KOPT-K1 (cell line): Measurements from ENCODE around the gene ZC3H7B.
A peak's percentile ranks its signal among the peaks of the same experiment; 100 is the strongest.

ENCODE experiments used
- H3K27ac ChIP-seq: fragments of 200-600 bp; sonication (generic); 2 replicates; pipeline ENCODE4 v1.5.1; 2016; ENCODE audit warnings: antibody characterized with exemption, mild to moderate bottlenecking, low read depth, low read length; ENCODE audit not compliant: poor library complexity, severe bottlenecking
- H3K36me3 ChIP-seq: fragments of 200-600 bp; sonication (generic); 2 replicates; pipeline ENCODE4 v1.5.1; 2017; ENCODE audit warnings: antibody characterized with exemption, mild to moderate bottlenecking, low read length, moderate library complexity; ENCODE audit not compliant: insufficient read depth
- H3K9me3 ChIP-seq: fragments of 200-600 bp; sonication (generic); 2 replicates; pipeline ENCODE4 v1.5.1; 2017; ENCODE audit warnings: antibody characterized with exemption, low read length, mild to moderate bottlenecking; ENCODE audit not compliant: insufficient read depth, poor library complexity, severe bottlenecking

Gene ZC3H7B

DNA sequence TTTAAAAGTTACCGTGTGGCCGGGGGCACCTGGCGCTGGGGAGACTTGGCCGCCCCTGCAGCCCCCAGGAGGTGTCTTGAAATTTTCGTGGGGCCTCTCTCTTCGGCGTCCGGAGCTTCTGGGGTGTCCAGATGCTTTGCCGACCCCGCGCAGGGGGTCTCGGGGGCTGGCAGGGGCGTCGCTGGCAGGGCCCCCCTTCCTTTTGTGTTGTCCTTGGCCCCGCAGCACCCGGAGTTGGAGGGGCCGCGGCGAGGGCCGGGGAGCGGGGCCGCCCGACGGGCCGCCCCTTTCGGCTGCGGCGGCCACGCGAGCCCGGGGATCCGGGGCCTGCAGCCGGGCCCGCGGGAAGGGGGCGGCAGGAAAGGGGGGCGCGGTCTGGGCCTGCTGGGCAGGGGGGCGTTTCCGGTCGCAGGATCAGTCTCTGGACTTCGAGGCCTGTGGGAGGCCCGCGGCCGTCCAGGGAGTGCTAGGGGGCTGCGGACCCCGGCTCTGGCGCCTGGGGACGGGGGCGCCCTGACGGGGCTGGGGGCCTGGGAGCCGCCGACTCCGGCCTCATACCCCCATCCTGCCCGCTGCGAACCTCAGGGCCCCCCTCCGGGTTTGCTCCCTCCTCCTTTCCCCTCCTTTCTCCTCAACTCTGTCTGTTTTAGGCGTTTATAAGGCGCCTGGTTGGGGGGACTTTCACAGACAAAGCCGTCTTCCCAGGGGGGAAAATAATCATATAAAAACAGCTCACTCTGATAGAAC is 869 bp downstream of the ZC3H7B start:
- peaks cover 22% of the 10 kb centered on the region for H3K36me3 ChIP-seq
- peak overlapping the region; percentile 93 for H3K27ac ChIP-seq

DNA sequence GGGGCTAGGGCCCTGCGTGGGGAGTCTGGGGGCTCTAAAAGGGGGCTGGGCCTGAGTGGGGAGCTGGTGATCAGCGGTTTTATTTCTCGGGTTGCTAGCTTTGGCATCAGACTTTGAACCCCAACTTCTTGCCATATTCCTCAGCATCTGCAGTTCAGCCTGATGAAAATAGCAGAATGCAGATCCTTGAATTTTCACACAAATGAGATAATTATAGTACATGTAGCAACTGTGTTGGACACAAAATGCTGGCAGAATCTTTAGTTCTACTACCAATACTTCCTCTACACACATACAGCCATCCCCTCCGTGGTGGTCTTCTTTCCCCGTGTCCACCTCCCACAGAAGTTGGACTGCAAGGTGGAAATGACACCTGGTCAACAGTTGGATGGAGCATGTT is 1.5 kb downstream of the ZC3H7B start:
- Histone ChIP-seq H3K36me3 (peaks cover 28% of the 10 kb centered on the region), H3K27ac (peak overlapping the region; percentile 93), H3K9me3 (no peaks in the 10 kb centered on the region)

More for the DNA sequence above, 869 bp downstream of the ZC3H7B start:
- H3K9me3 ChIP-seq, result no peaks in the 10 kb centered on the region

DNA sequence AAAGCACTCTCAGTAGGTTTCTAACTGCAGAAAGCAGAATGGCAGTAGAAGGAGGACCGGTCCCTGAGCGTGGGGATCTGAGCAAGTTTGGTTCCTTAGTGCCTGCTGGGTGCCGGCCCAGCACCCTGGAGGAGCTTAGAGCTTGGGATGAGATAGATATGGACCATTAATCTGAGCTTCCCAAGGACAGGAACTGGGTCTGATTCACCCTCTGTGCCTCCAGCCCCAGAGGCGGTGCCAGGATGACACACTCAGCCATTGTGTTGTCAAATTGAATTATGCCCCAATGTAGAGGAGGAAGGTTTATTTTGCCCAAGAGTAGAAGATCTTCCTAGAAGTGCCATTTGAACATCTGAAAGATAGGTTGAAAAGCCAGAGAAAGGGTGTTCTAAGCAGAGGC is 4.3 kb downstream of the ZC3H7B start:
- Histone ChIP-seq H3K9me3 (no peaks in the 10 kb centered on the region), H3K36me3 (peaks cover 38% of the 10 kb centered on the region), H3K27ac (no peak overlapping the region)

DNA sequence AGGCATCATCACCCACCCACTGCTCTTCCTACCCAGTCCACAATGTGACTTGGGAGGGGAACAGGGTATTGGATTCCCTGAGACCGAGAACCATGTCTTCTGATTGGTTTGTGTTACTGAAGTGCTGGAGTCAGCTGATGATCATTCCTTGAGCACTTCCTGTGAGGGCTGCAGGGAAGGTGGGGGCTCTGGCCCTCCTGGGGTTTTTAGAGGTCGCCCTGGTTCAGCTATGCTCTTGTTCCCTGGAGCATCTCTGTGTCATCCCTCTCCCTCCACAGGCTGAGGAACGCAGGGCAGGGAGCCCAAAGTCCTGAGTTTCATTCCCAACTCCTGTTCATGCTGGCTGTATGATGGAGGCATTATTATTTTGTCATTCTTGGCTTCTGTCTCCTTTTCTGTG is 6.7 kb downstream of the ZC3H7B start:
- Histone ChIP-seq H3K9me3 (no peaks in the 10 kb centered on the region), H3K27ac (no peak overlapping the region), H3K36me3 (peaks cover 38% of the 10 kb centered on the region)

DNA sequence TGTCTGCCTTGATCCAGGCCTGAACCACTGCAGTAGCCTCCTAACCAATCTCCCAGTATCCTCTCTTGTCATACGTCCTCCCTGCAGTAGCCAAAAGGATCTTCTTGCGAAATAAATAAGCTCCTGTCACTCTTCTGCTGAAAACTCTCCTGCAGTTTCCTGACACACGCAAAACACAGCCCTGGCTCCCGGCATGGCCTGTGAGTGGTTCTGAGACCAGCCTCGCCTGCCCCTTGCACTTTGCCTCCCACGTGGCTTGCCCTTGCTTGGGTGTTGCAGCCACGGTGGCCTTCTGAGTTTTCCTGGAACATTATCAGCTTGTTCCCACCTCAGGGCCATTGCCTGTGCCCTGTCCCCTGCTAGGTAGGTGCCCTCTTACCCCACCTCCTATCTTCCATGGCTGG is 7.2 kb downstream of the ZC3H7B start:
- Histone ChIP-seq H3K9me3 (no peaks in the 10 kb centered on the region), H3K27ac (no peak overlapping the region), H3K36me3 (peaks cover 38% of the 10 kb centered on the region)

DNA sequence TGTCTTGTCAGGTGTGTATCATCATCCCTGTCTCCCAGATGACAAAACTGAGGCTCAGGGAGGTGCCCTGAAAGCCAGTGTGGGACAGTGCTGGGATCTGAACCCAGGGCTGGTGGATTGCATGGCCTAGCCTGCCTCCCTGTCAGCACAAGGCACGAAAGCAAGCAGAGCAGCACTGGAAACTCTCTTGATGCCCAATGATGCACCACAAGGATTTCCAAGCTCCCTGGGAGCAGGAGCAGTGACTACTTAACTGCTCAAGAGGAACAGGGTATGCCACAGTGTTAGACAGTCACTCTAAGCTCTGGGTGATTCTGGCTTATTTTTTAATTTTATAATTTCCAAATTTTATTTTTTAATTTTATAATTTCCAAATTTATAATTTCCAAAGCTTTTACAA is 9.0 kb downstream of the ZC3H7B start:
- Histone ChIP-seq H3K27ac (no peak overlapping the region), H3K9me3 (no peaks in the 10 kb centered on the region), H3K36me3 (peaks cover 28% of the 10 kb centered on the region)

DNA sequence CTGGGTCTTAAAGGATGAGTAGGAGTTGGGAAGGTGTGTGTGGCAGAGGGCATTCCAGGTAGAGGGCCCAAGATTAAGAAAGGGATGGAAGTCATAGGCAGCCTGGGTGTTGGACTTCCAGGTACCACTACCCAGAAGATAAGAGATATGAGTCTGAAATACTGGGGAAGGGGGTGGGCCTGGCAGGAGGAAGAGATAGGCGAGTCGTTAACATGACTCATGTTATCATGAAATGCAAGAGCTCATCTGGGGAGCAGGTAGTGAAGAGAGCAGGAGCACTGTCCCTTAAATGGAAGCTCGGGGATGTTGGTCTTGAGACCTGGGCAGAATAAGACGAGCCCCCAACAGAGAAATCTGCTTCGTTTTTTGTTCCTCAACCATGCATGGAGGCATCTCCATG is 10.2 kb downstream of the ZC3H7B start:
- H3K27ac ChIP-seq, result no peak overlapping the region

DNA sequence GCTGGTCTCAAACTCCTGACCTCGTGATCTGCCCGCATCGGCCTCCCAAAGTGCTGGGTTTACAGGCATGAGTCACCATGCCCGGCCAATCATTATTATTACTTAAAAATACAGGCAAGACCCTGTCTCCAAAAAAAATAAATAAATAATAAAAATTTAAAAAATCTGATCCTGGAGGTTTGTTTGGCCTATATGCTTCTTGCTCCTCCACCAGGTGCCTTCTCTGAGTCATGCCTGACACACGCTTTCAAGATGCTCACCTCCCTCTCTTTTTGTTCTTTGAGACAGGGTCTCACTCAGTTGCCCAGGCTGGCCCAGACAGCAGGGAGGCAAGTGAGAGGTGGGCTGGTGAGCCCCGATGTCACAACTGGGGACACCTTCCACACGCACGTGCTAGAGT is 13.5 kb downstream of the ZC3H7B start:
- Histone ChIP-seq H3K9me3 (no peaks in the 10 kb centered on the region), H3K36me3 (peaks cover 12% of the 10 kb centered on the region; the same call in 1 of the 2 replicates), H3K27ac (no peak overlapping the region)

More for the DNA sequence above, 10.2 kb downstream of the ZC3H7B start:
- no peaks in the 10 kb centered on the region for H3K9me3 ChIP-seq
- peaks cover 31% of the 10 kb centered on the region for H3K36me3 ChIP-seq

DNA sequence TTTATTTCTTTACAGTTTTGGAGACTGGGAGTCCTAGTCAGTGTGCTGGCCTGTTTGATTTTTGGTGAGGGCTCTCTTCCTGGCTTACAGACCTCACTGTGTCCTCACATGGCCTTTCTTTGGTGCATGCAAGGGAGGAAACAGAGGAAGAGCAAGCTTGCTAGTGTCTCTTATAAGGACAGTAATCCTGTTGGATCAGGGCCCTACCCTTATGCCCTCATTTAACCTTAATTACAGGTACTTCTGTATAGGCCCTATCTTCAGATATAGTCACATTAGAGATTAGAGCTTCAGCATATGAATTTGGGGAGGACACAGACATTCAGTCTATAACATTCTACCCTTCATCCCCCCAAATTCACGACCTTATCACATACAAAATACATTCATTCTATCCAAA is 14.3 kb downstream of the ZC3H7B start:
- peaks cover 16% of the 10 kb centered on the region; the same call in 1 of the 2 replicates for H3K36me3 ChIP-seq
- no peaks in the 10 kb centered on the region for H3K9me3 ChIP-seq
- H3K27ac ChIP-seq, result no peak overlapping the region

DNA sequence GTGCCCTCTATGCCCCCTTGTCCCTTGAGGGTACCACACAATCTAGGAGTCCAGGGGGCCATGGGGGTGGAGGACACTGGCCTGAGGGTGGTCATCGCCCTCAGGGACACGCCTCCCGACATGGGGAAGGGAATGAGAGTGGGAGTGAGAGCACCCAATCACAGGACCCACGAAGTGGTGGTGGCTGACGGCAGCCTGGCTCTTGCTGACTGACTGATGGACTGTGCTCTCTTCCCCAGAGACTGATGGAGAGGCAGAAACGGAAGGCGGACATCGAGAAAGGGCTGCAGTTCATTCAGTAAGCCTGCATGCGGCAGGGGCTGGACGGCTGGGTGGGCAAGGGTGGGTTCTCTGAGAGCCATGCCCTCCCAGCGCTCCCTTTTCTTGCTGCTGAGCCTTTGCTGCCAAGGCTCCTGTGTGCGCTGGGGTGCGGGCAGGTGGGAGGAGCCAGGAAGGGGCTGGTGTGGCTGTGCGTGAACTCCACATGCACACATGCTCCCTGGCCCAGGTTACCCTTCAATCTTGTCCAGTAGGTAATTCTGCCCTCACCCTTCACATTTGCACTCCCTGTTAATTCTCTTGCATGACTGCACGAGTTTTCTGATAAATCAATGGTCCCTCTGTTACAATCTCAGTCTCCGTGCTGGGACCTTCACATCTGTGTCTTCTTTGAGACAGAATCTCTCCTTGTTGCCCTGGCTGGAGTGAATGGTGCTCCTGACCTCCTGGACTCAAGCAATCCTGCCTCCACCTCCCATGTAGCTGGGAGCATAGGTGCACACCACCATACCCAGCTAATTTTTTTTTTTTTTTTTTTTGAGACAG is 19.3 kb downstream of the ZC3H7B start:
- Histone ChIP-seq H3K9me3 (no peaks in the 10 kb centered on the region), H3K36me3 (peaks cover 51% of the 10 kb centered on the region; the same call in 1 of the 2 replicates)

DNA sequence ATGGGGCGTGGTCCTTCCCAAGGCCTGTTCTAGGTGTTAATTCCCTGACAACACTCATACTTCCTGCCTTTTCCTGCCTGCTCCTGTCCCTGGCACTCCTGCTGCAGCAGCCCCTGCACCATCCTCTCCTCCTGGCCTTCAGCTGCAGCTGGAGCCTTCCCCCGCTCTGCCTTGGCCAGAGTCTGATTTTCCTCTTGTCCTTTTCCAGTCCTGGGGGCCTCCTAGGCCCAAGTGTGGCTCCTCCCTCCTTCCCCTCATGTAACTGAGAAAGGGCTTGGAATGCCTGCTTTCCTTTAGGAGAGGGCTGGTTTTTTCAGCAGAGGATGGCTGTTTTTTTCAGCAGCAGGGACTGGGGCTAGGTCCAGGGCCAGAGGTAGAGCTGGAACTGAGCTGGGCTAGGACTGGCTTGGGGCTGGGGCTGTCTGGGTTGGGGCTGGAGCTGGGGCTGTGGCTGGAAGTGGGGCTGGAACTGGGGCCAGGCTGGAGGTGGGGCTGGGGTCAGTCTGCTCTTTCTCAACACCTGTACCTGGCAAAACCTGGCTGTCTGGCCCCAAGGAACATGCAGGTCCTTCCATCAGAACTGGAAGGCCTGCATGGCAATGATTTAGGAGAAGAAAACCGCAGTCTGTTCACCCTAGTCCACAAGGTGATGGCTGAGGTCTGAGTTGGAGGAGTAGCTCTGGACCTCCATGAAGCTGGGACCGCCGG is 23.6 kb downstream of the ZC3H7B start:
- Histone ChIP-seq H3K9me3 (no peaks in the 10 kb centered on the region), H3K27ac (no peak overlapping the region), H3K36me3 (peaks cover 86% of the 10 kb centered on the region)

More for the DNA sequence above, 19.3 kb downstream of the ZC3H7B start:
- no peak overlapping the region for H3K27ac ChIP-seq

DNA sequence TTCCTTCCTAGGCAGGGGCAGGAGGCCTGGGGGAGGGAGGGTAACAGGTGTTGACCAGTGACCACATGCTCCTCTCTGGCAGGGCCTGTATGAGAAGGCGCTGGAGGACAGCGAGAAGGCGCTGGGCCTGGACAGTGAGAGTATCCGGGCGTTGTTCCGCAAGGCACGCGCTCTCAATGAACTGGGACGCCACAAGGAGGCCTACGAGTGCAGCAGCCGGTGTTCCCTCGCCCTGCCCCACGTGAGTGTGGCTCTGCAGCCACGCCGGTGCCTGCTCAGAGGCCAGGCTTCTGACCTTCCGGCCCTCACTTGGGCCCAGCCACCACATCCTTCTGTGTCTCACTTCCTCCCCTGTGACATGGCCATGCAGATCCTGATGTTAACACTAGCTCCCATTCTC is 25.8 kb downstream of the ZC3H7B start:
- Histone ChIP-seq H3K36me3 (peaks cover 94% of the 10 kb centered on the region), H3K9me3 (no peaks in the 10 kb centered on the region), H3K27ac (no peak overlapping the region)

DNA sequence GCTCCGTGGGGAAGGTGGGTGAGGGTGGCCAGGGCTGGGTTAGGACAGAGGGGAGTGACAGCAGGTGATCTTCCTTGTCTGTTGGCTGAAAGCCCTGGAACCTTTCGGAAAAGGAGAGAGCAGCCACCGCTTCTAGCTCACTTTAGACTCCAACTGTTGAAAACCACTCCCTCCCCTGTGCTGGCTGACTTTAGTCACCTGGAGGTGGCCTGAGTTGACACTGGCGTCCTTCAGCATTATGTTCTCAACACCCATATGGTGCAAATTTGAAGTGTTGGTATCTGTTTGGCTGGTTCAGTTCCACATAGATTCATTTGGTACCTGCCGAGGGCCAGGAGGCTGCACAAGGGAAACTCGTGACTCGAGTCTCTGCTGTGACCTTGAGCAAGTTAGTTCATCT is 28.8 kb downstream of the ZC3H7B start:
- peaks cover 95% of the 10 kb centered on the region for H3K36me3 ChIP-seq
- no peaks in the 10 kb centered on the region for H3K9me3 ChIP-seq
- no peak overlapping the region for H3K27ac ChIP-seq

DNA sequence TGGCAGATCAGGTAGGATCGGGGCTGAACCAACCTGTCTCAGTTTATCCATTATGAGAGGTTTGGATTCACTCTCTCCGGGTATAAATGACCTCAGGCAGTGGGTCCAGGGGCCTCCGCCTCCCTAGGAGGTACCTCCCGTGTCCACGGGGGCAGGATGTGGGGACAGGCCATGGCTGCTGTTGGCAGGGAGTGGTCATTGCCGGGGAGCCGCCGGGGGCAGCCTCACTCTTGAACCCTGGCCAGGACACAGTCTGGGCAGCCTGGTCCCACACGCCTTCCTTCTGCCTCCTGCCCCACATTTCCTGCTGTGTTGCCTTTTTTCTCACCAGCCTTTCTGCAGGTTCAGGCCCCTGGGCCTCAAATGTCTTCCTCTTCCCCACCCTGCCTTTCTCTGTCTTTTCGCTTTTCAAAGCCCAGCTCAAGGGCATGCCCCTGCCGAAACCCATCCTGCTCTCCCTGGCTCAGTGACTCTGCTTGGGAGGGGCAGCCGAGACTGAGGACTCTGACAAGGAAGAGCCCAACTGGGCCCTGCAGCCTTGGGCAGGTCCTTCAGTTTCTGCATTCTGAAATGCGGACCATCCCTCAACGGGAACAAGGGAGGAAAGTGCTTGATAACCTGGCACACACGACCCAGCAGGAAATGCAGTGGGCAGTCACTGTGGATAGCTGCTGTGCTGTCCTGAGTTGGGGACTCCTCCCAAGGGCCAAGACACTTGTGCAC is 31.1 kb downstream of the ZC3H7B start:
- H3K9me3 ChIP-seq, result no peaks in the 10 kb centered on the region
- H3K27ac ChIP-seq, result no peak overlapping the region
- H3K36me3 ChIP-seq, result peaks cover 89% of the 10 kb centered on the region
